ENCODE data around the gene HECA. TPM values are rescaled to one million over a fixed set of nuclear protein-coding genes. Genes with fewer than 3 reads are reported as not detected.
A peak's percentile ranks its signal among the peaks of the same experiment; 100 is the strongest.

HECA gene
- total and polyA plus RNA-seq, 7 experiments from 2014 or later: 5.5 to 145 (median 91.3) TPM

DNA sequence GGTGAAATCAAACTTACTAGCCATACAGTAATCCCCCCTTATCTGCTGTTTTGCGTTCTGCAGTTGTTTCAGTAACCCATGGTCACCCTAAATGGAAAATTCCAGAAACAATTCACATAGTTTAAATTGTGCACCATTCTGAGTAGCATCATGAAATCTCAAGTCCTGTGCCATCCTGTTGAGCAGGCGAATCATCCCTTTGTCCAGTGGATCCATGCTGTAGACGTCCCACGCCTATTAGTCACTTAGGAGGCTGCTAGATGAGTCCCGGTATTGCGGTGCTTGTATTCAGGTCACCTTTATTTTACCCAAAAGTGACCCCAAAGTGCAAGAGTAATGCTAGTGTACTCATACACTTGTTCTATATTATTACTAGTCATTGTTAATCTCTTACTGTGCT lies 46.4 kb downstream of the HECA start:
- Histone ChIP-seq H3K27me3 (ENCODE audit: control insufficient read depth in 2 of 2, insufficient read depth in 2 of 2, low read length in 2 of 2) (no peaks in the 10 kb centered on the region), H3K27ac (ENCODE audit: low read depth, low read length) (no peak overlapping the region), H3K4me3 (ENCODE audit: low read length) (no peak overlapping the region), H3K4me1 (ENCODE audit: control insufficient read depth in 2 of 2, insufficient read depth in 2 of 2, low read length in 2 of 2) (peaks cover 11 to 15% of the 10 kb centered on the region in 2 donors), H3K9me3 (ENCODE audit: control insufficient read depth in 2 of 3, low read length in 3 of 3) (no peaks in the 10 kb centered on the region), H3K36me3 (ENCODE audit: control insufficient read depth in 2 of 3, insufficient read depth in 3 of 3, low read length in 3 of 3) (peaks cover 4 to 47% (median 35%) of the 10 kb centered on the region in 3 experiments)
- peaks cover 18 to 87% (median 68%) of the 10 kb centered on the region in 7 donors for H3K4me1 Mint-ChIP-seq
- intact Hi-C loops (cut with micrococcal nuclease): no loop called here
- peaks cover 0 to 5% (median 0%) of the 10 kb centered on the region in 11 donors for H3K9me3 Mint-ChIP-seq
- DNase-seq: no peak
- H3K27ac Mint-ChIP-seq: peak overlapping the region in 2 of 9 donors; percentile 18 to 35
- POLR2A ChIA-PET: no interaction called here
- CTCF ChIA-PET: interaction anchor here (0.6 kb wide), 1 partner anchor 171 kb away, joined by 3 read pairs; no protein-coding TSS in a partner anchor
- ATAC-seq: no peak
- no peak overlapping the region for H3K4me3 Mint-ChIP-seq
- H3K27me3 Mint-ChIP-seq: no peaks in the 10 kb centered on the region
- H3K36me3 Mint-ChIP-seq: peaks cover 16 to 83% (median 54%) of the 10 kb centered on the region in 5 donors

DNA sequence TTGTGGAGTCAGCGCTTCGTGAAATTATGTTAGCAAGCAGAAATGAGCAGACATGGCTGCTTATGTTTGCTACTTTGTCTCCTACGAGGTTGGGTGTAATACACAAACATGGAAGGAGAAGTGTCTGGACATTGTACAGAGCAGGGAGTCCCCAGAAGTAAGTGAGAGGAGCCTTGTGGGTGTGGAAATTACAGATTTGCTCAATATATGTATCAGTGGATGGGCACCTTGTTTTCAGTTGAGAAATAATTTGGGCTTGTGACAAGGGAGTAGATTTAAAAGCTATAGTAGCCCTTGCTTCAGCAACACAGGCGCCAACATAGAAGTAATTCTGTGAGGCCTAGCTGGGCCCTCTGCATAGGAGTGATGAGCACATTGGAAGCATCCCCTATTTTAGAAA lies 49.2 kb downstream of the HECA start:
- no peaks in the 10 kb centered on the region for H3K27me3 Mint-ChIP-seq
- H3K27ac Mint-ChIP-seq: peak overlapping the region in 7 of 9 donors; percentile 3 to 76 (median 24)
- POLR2A ChIA-PET: interaction anchor here (0.7 to 1.2 kb wide), 2 partner anchors 15 to 46 kb away, joined by 3 read pairs; no protein-coding TSS in a partner anchor
- peaks cover 0 to 5% (median 0%) of the 10 kb centered on the region in 11 donors for H3K9me3 Mint-ChIP-seq
- peaks cover 4 to 26% (median 18%) of the 10 kb centered on the region in 3 experiments for H3K36me3 ChIP-seq (ENCODE audit: control insufficient read depth in 2 of 3, insufficient read depth in 3 of 3, low read length in 3 of 3)
- DNase-seq: no peak
- H3K4me1 Mint-ChIP-seq: peaks cover 10 to 79% (median 60%) of the 10 kb centered on the region in 7 donors
- H3K27ac ChIP-seq (ENCODE audit: low read depth, low read length): no peak overlapping the region
- intact Hi-C loops (cut with micrococcal nuclease): no loop called here
- H3K4me3 ChIP-seq (ENCODE audit: low read length): no peak overlapping the region
- CTCF ChIA-PET: no interaction called here
- H3K27me3 ChIP-seq (ENCODE audit: control insufficient read depth in 2 of 2, insufficient read depth in 2 of 2, low read length in 2 of 2): no peaks in the 10 kb centered on the region
- peaks cover 0 to 14% of the 10 kb centered on the region in 2 donors for H3K4me1 ChIP-seq (ENCODE audit: control insufficient read depth in 2 of 2, insufficient read depth in 2 of 2, low read length in 2 of 2)
- no peak overlapping the region for H3K4me3 Mint-ChIP-seq
- H3K36me3 Mint-ChIP-seq: peaks cover 4 to 65% (median 40%) of the 10 kb centered on the region in 5 donors
- H3K9me3 ChIP-seq (ENCODE audit: control insufficient read depth in 2 of 3, low read length in 3 of 3): no peaks in the 10 kb centered on the region
- ATAC-seq: peak; percentile 22

DNA sequence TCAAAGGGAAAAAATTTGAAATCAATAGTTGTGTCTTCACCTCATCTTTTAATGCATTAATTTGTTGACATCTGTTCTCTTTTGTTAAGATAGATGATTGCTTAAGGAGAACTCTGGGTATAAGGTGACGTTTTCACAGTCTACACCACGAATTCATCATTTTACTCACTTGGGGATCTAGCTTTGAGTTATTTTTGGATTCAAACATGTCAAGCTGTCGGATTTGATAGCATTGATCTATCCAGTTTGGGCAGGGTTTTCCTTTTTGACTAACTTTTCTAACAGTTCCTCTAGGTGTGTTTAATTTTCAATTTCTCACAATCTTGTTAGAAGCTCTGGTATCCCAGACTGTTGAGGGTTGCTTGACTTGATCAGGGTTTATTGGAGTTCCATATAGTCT lies 49.6 kb downstream of the HECA start:
- Histone ChIP-seq H3K27ac (ENCODE audit: low read depth, low read length) (no peak overlapping the region), H3K27me3 (ENCODE audit: control insufficient read depth in 2 of 2, insufficient read depth in 2 of 2, low read length in 2 of 2) (no peaks in the 10 kb centered on the region), H3K36me3 (ENCODE audit: control insufficient read depth in 2 of 3, insufficient read depth in 3 of 3, low read length in 3 of 3) (peaks cover 4 to 22% (median 14%) of the 10 kb centered on the region in 3 experiments), H3K9me3 (ENCODE audit: control insufficient read depth in 2 of 3, low read length in 3 of 3) (no peaks in the 10 kb centered on the region), H3K4me1 (ENCODE audit: control insufficient read depth in 2 of 2, insufficient read depth in 2 of 2, low read length in 2 of 2) (peaks cover 0 to 14% of the 10 kb centered on the region in 2 donors), H3K4me3 (ENCODE audit: low read length) (no peak overlapping the region)
- ChIA-PET POLR2A (interaction anchor here (0.7 to 1.2 kb wide), 3 partner anchors 14 to 46 kb away, joined by 3 to 4 read pairs (median 3); no protein-coding TSS in a partner anchor), CTCF (no interaction called here)
- DNase-seq (no peak), ATAC-seq (no peak)
- H3K27me3 Mint-ChIP-seq: no peaks in the 10 kb centered on the region
- H3K36me3 Mint-ChIP-seq: peaks cover 4 to 61% (median 36%) of the 10 kb centered on the region in 5 donors
- intact Hi-C loops (cut with micrococcal nuclease): no loop called here
- H3K9me3 Mint-ChIP-seq: peaks cover 0 to 5% (median 0%) of the 10 kb centered on the region in 11 donors
- H3K4me3 Mint-ChIP-seq: no peak overlapping the region
- peaks cover 10 to 77% (median 56%) of the 10 kb centered on the region in 7 donors for H3K4me1 Mint-ChIP-seq
- peak overlapping the region in 7 of 9 donors; percentile 6 to 82 (median 24) for H3K27ac Mint-ChIP-seq

DNA sequence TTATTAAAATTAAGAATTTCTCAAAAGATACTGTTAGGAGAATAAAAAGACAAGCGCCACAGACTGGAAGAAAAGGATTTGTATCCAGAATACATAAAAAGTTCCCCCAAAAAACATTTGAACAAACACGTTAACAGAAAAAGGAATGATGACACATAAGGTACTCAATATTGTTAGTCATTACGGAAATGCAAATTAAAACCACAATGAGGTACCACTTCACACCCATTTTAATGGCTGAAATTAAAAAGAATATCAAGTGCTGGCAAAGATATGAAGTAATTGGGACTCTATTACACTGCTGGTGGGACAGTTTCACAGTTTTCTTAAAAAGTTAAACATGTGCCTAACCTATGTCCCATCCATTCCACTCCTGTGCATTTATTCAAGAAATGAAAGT lies 51.4 kb downstream of the HECA start:
- Histone ChIP-seq H3K4me1 (ENCODE audit: control insufficient read depth in 2 of 2, insufficient read depth in 2 of 2, low read length in 2 of 2) (peaks cover 0 to 14% of the 10 kb centered on the region in 2 donors), H3K27me3 (ENCODE audit: control insufficient read depth in 2 of 2, insufficient read depth in 2 of 2, low read length in 2 of 2) (no peaks in the 10 kb centered on the region), H3K27ac (ENCODE audit: low read depth, low read length) (no peak overlapping the region), H3K4me3 (ENCODE audit: low read length) (no peak overlapping the region), H3K36me3 (ENCODE audit: control insufficient read depth in 2 of 3, insufficient read depth in 3 of 3, low read length in 3 of 3) (peaks cover 2 to 7% (median 3%) of the 10 kb centered on the region in 3 experiments), H3K9me3 (ENCODE audit: control insufficient read depth in 2 of 3, low read length in 3 of 3) (no peaks in the 10 kb centered on the region)
- Mint-ChIP-seq H3K27ac (peak overlapping the region in 4 of 9 donors; percentile 32 to 66 (median 50)), H3K4me1 (peaks cover 9 to 66% (median 46%) of the 10 kb centered on the region in 7 donors), H3K36me3 (peaks cover 2 to 44% (median 23%) of the 10 kb centered on the region in 5 donors), H3K27me3 (no peaks in the 10 kb centered on the region), H3K9me3 (peaks cover 0 to 5% (median 0%) of the 10 kb centered on the region in 11 donors), H3K4me3 (peak overlapping the region in 1 of 10 donors; percentile 12)
- DNase-seq (no peak), ATAC-seq (no peak)
- intact Hi-C loops (cut with micrococcal nuclease): no loop called here
- ChIA-PET CTCF (no interaction called here), POLR2A (no interaction called here)

DNA sequence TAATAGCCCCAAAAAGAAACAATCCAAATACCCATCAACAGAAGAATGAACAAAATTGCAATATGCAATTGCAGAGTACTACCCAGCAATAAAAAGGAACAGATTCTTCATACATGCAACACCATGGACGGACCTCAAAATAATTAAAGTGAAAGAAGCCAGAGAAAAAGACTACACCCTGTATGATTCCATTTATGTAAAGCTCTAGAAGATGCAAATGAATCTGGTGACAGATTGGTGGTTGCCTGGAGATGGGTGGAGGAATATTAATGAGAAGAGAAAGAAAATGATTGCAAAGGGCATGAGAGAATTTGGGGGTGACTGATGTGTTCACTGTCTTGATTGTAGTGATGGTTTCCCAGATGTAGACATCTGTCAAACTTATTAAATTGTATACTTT lies 51.8 kb downstream of the HECA start:
- Histone ChIP-seq H3K27ac (ENCODE audit: low read depth, low read length) (no peak overlapping the region), H3K4me3 (ENCODE audit: low read length) (no peak overlapping the region), H3K27me3 (ENCODE audit: control insufficient read depth in 2 of 2, insufficient read depth in 2 of 2, low read length in 2 of 2) (no peaks in the 10 kb centered on the region), H3K4me1 (ENCODE audit: control insufficient read depth in 2 of 2, insufficient read depth in 2 of 2, low read length in 2 of 2) (peaks cover 0 to 14% of the 10 kb centered on the region in 2 donors), H3K9me3 (ENCODE audit: control insufficient read depth in 2 of 3, low read length in 3 of 3) (no peaks in the 10 kb centered on the region), H3K36me3 (ENCODE audit: control insufficient read depth in 2 of 3, insufficient read depth in 3 of 3, low read length in 3 of 3) (peaks cover 0 to 3% (median 0%) of the 10 kb centered on the region in 3 experiments)
- ATAC-seq (no peak), DNase-seq (no peak)
- ChIA-PET POLR2A (no interaction called here), CTCF (no interaction called here)
- H3K27me3 Mint-ChIP-seq: no peaks in the 10 kb centered on the region
- intact Hi-C loops (cut with micrococcal nuclease): no loop called here
- peaks cover 0 to 5% (median 0%) of the 10 kb centered on the region in 11 donors for H3K9me3 Mint-ChIP-seq
- peak overlapping the region in 4 of 9 donors; percentile 32 to 66 (median 50) for H3K27ac Mint-ChIP-seq
- no peak overlapping the region for H3K4me3 Mint-ChIP-seq
- H3K4me1 Mint-ChIP-seq: peaks cover 8 to 61% (median 42%) of the 10 kb centered on the region in 7 donors
- H3K36me3 Mint-ChIP-seq: peaks cover 0 to 40% (median 21%) of the 10 kb centered on the region in 5 donors

DNA sequence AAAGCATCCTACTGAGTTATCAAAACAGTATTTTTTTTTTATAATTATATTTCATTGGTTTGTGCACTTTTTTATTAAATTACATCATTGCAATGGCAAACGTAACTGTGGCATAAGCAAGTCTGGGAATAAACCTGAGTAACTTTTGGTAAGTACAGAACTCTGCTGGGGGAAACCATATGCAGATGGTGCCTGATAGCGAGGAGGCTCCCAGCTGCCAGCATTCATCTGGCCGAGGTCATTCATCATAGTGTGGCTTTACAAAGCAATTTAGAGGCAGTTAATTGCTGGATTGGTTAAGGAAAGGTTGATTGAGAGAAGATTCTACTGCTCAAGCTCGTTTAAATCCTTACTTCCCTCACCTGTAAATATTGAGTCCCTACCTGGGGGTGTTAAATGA lies 52.6 kb downstream of the HECA start:
- H3K9me3 Mint-ChIP-seq: peaks cover 0 to 5% (median 0%) of the 10 kb centered on the region in 11 donors
- DNase-seq (no peak), ATAC-seq (no peak)
- Histone ChIP-seq H3K27ac (ENCODE audit: low read depth, low read length) (no peak overlapping the region), H3K4me1 (ENCODE audit: control insufficient read depth in 2 of 2, insufficient read depth in 2 of 2, low read length in 2 of 2) (peaks cover 0 to 14% of the 10 kb centered on the region in 2 donors), H3K9me3 (ENCODE audit: control insufficient read depth in 2 of 3, low read length in 3 of 3) (no peaks in the 10 kb centered on the region), H3K36me3 (ENCODE audit: control insufficient read depth in 2 of 3, insufficient read depth in 3 of 3, low read length in 3 of 3) (no peaks in the 10 kb centered on the region), H3K27me3 (ENCODE audit: control insufficient read depth in 2 of 2, insufficient read depth in 2 of 2, low read length in 2 of 2) (no peaks in the 10 kb centered on the region), H3K4me3 (ENCODE audit: low read length) (no peak overlapping the region)
- intact Hi-C loops (cut with micrococcal nuclease): no loop called here
- no peak overlapping the region for H3K4me3 Mint-ChIP-seq
- peak overlapping the region in 4 of 9 donors; percentile 18 to 90 (median 41) for H3K27ac Mint-ChIP-seq
- H3K27me3 Mint-ChIP-seq: no peaks in the 10 kb centered on the region
- CTCF ChIA-PET: no interaction called here
- peaks cover 8 to 57% (median 38%) of the 10 kb centered on the region in 7 donors for H3K4me1 Mint-ChIP-seq
- peaks cover 0 to 32% (median 15%) of the 10 kb centered on the region in 5 donors for H3K36me3 Mint-ChIP-seq
- POLR2A ChIA-PET: interaction anchor here (0.6 to 2.0 kb wide), 2 partner anchors 8 to 62 kb away, joined by 3 to 8 read pairs; no protein-coding TSS in a partner anchor

Data from naive thymus-derived CD4-positive, alpha-beta T cell (primary cell).